ENCODE measurements around the gene PTGES3L. TPM values are rescaled to one million over a fixed set of nuclear protein-coding genes. Genes with fewer than 3 reads are reported as not detected.

Gene PTGES3L
- polyA plus RNA-seq, 1 of the 3 experiments (the other 2 are of a cell fraction): 1.4 TPM

GRCh38 chr17:43024407-43025289, 44.8 kb upstream of the PTGES3L start, which contains the start of gene RND2 (continued):
- TF ChIP-seq ELF1 (IDR thresholded peaks at IDR 0.05) (0 out of 2 replicates have a peak, but pooled peaks have one; percentile 28), JUND (IDR thresholded peaks at IDR 0.05) (0 out of 2 replicates have a peak, but pooled peaks have one; percentile 3), TCF12 (IDR thresholded peaks at IDR 0.05) (no peak)

DNA sequence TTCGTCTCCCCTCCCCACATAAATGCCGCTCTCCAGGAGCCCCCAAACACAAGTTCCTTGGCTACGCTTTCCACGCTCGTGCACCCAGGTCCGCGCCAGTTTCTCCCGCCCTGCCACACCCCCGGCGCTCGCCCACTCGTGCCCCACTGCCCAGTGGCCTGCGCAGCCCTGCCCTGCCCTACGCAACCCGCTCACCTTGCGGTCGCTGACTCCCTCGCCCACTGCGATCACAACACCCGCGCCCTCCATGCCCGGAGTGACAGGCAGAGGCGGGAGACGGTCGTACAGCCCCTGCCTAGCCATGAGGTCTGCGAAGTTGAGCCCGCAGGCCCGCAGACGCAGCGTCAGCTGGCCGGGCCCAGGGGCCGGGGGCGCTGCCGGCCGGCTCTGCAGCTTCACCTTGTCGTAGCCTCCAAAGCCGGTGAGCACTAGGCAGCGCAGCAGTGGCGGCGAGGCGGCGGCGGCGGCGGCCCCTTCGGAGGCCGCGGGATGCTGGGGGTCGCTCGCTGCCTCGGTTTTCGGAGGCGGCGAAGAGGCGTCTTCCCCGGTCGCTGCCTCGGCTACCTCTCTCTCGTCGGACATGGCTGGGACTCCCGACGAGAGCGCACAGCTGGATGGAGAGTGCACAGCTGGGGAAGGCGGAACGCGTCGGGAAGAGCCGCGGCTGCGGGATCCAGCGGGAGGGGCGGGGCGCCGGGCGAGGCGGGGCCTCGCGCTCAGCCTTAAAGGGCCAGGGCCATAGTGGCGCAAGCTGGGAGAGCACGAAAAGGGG, 42.0 kb upstream of the PTGES3L start, which contains the start of gene VAT1:
VAT1 (minus strand) TSS at position 645 of the 772 bp plus-strand sequence; CDS start at position 582, 63 bp downstream.
- peak within 1 kb of the TSS; percentile 68 to 80; a peak in 3 of 4 replicates for H3K27ac ChIP-seq (ENCODE audit: low read depth in 2 of 2, low read length in 1 of 2)
- peaks cover 31% of the 10 kb centered on the region for H3K79me2 ChIP-seq (ENCODE audit: insufficient read depth)
- peak within 1 kb of the TSS; percentile 96 to 99 for H3K4me3 ChIP-seq (ENCODE audit: low read depth in 2 of 2, low read length in 1 of 2)
- no peaks in the 10 kb centered on the region for H3K27me3 ChIP-seq (ENCODE audit: insufficient read depth)
- CTCF ChIA-PET: interaction anchor here (1.0 to 3.1 kb wide), 2 partner anchors 24 to 462 kb away, joined by 3 to 11 read pairs; partner anchors contain the start of genes DHX8 and RPL27
- H2AFZ ChIP-seq (ENCODE audit: low read depth): peak within 1 kb of the TSS; percentile 94
- WGBS (ENCODE audit: low lambda C conversion rate): under 1% methylated on average over 52 of the region's 80 CpGs
- H3K36me3 ChIP-seq (replicated peaks in 1 of 2; ENCODE audit: control insufficient read depth in 1 of 2, insufficient read depth in 2 of 2, low read length in 1 of 2): peaks cover 11 to 12% of the 10 kb centered on the region in 2 experiments
- peaks cover 0 to 31% of the 10 kb centered on the region in 2 experiments; a peak in 2 of 4 replicates for H3K4me1 ChIP-seq (ENCODE audit: control insufficient read depth in 1 of 2, insufficient read depth in 2 of 2, low read depth in 1 of 2, low read length in 1 of 2)
- no peaks in the 10 kb centered on the region for H3K9me3 ChIP-seq
- DNase-seq: peak; percentile 89
- POLR2A ChIA-PET: interaction anchor here (1.1 to 2.5 kb wide), 3 partner anchors 24 to 339 kb away, joined by 6 to 15 read pairs (median 7); partner anchors contain the start of gene RPL27
- H4K20me1 ChIP-seq (ENCODE audit: insufficient read depth): 0 out of 2 replicates have a peak, but pooled peaks cover 6% of the 10 kb centered on the region
- TF ChIP-seq, protein P1, sequence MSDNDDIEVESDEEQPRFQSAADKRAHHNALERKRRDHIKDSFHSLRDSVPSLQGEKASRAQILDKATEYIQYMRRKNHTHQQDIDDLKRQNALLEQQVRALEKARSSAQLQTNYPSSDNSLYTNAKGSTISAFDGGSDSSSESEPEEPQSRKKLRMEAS (IDR thresholded peaks at IDR 0.05; ENCODE audit: low read depth): peak; percentile 54
- peak; percentile 85; the same call in 1 of the 2 replicates for TF ChIP-seq SIN3A (IDR thresholded peaks at IDR 0.05; ENCODE audit: borderline replicate concordance, low read depth, low read length)
- peak; percentile 17; the same call in 1 of the 2 replicates for TF ChIP-seq NRF1 (IDR thresholded peaks at IDR 0.05; ENCODE audit: low read depth, low read length)
- no peak for TF ChIP-seq FOSL2 (IDR thresholded peaks at IDR 0.05; ENCODE audit: borderline replicate concordance, low read depth)
- peak; percentile 79 for TF ChIP-seq MXI1 (IDR thresholded peaks at IDR 0.05; ENCODE audit: low read depth, low read length)
- peak; percentile 15 for TF ChIP-seq CHD2 (IDR thresholded peaks at IDR 0.05; ENCODE audit: low read length, partially characterized antibody)
- no peak for TF ChIP-seq EP300 (IDR thresholded peaks at IDR 0.05; ENCODE audit: borderline replicate concordance in 1 of 2, low read depth in 1 of 2, low read length in 1 of 2)
- H3K9ac ChIP-seq: peak within 1 kb of the TSS; percentile 82
- H3K9me2 ChIP-seq: no peaks in the 10 kb centered on the region
- H3F3A ChIP-seq (replicated peaks; ENCODE audit: insufficient read depth): peaks cover 6% of the 10 kb centered on the region
- H3K4me2 ChIP-seq: peak within 1 kb of the TSS; percentile 98
